GM23248 (cell line): Measurements from ENCODE around the gene POLE2. TPM values are rescaled to one million over a fixed set of nuclear protein-coding genes. Genes with fewer than 3 reads are reported as not detected.
A peak's percentile ranks its signal among the peaks of the same experiment; 100 is the strongest.

Experiments
- DNase-seq: peaks from one replicate; pipeline ENCODE4 v3.0.0-alpha.2; 2015
- H2AFZ ChIP-seq: fragments of 200-600 bp; sonication (generic); 2 replicates; pipeline ENCODE4 v1.6.1; 2016; ENCODE audit warnings: antibody characterized with exemption
- H3F3A ChIP-seq: fragments of 200-600 bp; sonication (generic); 2 replicates; pipeline ENCODE4 v1.6.1; 2016; ENCODE audit warnings: mild to moderate bottlenecking, antibody characterized with exemption, mixed run types; ENCODE audit not compliant: insufficient read depth
- H3K27ac ChIP-seq: fragments of 200-600 bp; sonication (generic); 2 replicates; pipeline ENCODE4 v1.5.1; 2016; ENCODE audit warnings: mild to moderate bottlenecking
- H3K27me3 ChIP-seq: fragments of 200-600 bp; sonication (generic); replicated peaks from 2 replicates; pipeline ENCODE4 v1.6.1; 2016; ENCODE audit warnings: mild to moderate bottlenecking; ENCODE audit not compliant: insufficient read depth
- H3K36me3 ChIP-seq: fragments of 200-600 bp; sonication (generic); 2 replicates; pipeline ENCODE4 v1.6.1; 2016; ENCODE audit warnings: low read depth, mild to moderate bottlenecking
- H3K4me1 ChIP-seq: fragments of 200-600 bp; sonication (generic); 2 replicates; pipeline ENCODE4 v1.6.1; 2016; ENCODE audit warnings: mild to moderate bottlenecking; ENCODE audit not compliant: insufficient read depth
- H3K4me2 ChIP-seq: fragments of 200-600 bp; sonication (generic); one replicate; pipeline ENCODE4 v1.6.1; 2016; ENCODE audit warnings: mild to moderate bottlenecking; ENCODE audit not compliant: unreplicated experiment
- H3K4me3 ChIP-seq: fragments of 200-600 bp; sonication (generic); 2 replicates; pipeline ENCODE4 v1.5.1; 2016; ENCODE audit warnings: mild to moderate bottlenecking
- H3K79me2 ChIP-seq: fragments of 200-600 bp; sonication (generic); 2 replicates; pipeline ENCODE4 v1.6.1; 2016; ENCODE audit warnings: mild to moderate bottlenecking; ENCODE audit not compliant: insufficient read depth
- H3K9ac ChIP-seq: fragments of 200-600 bp; sonication (generic); 2 replicates; pipeline ENCODE4 v1.6.1; 2016; ENCODE audit warnings: mild to moderate bottlenecking
- H3K9me2 ChIP-seq: fragments of 200-600 bp; sonication (generic); 2 replicates; pipeline ENCODE4 v1.6.1; 2016; ENCODE audit warnings: mixed run types, mild to moderate bottlenecking, moderate library complexity; ENCODE audit not compliant: insufficient read depth
- H3K9me3 ChIP-seq: fragments of 200-600 bp; sonication (generic); one replicate; pipeline ENCODE4 v1.6.1; 2017; ENCODE audit warnings: low read depth
- H4K20me1 ChIP-seq: fragments of 200-600 bp; sonication (generic); 2 replicates; pipeline ENCODE4 v1.6.0; 2016; ENCODE audit not compliant: insufficient read depth
- EZH2 ChIP-seq: fragments of 200-600 bp; sonication (generic); IDR thresholded peaks from 2 replicates; pipeline ENCODE4 v1.6.1; 2018; ENCODE audit warnings: antibody characterized with exemption, mild to moderate bottlenecking; ENCODE audit not compliant: insufficient read depth, poor library complexity, severe bottlenecking
- EZH2phosphoT487 ChIP-seq: fragments of 200-600 bp; sonication (generic); IDR thresholded peaks from 2 replicates; pipeline ENCODE4 v1.6.1; 2018; ENCODE audit warnings: antibody characterized with exemption, moderate library complexity, mild to moderate bottlenecking, low read depth; ENCODE audit not compliant: insufficient read depth
- WGBS, 2 experiments: methylation state at CpG; one replicate each; pipeline ENCODE4 v1.1.6; 2015 to 2017; ENCODE audit warnings: low lambda C conversion rate in 2 of 2, low coverage in 1 of 2; ENCODE audit errors: missing lambda C conversion rate in 2 of 2; 5-methylcytosine and 5-hydroxymethylcytosine counted together
- in situ Hi-C: fragments of 300-500 bp; cut with MboI; formaldehyde crosslinking; loops from 2 replicates; pipeline ENCODE4 v1.15.0; 2020
- polyA plus RNA-seq: library from polyadenylated mRNA; unstranded; fragments of >200 nt; fragmentation: Nextera tagmentation; extraction: Ambion mirVana; gene quantifications from 2 replicates; pipeline ENCODE4 v1.2.1, GENCODE V29; 2016
- total RNA-seq: library from RNA; depleted of rRNA; stranded (reverse); fragments of >200 nt; shearing (Covaris generic); gene quantifications from 2 replicates; pipeline ENCODE4 v1.2.3, GENCODE V29; 2014

POLE2 gene
- total and polyA plus RNA-seq, 2 experiments from 2014 or later: 5.2 to 5.5 TPM

- Histone ChIP-seq H3K4me1 (peaks cover 14% of the 10 kb centered on the region; the same call in 1 of the 2 replicates), H3K4me3 (peak overlapping the region; percentile 81), H3K27ac (peak overlapping the region; percentile 85), H2AFZ (peak overlapping the region; percentile 92), H3F3A (peaks cover 18% of the 10 kb centered on the region), H3K9ac (peak overlapping the region; percentile 87), H3K36me3 (no peaks in the 10 kb centered on the region), H3K27me3 (no peaks in the 10 kb centered on the region), H3K9me3 (no peaks in the 10 kb centered on the region), H3K9me2 (no peaks in the 10 kb centered on the region), H4K20me1 (no peaks in the 10 kb centered on the region), H3K4me2 (peak overlapping the region; percentile 87), H3K79me2 (peaks cover 14% of the 10 kb centered on the region)
- in situ Hi-C loops: no loop called here
- no peak for TF ChIP-seq EZH2phosphoT487
- no peak for TF ChIP-seq EZH2
- 31 to 35% methylated on average over 6 of the region's 6 CpGs for WGBS, 2 experiments
- DNase-seq: peak; percentile 32
These were observed 4.3 kb upstream of the POLE2 start for GRCh38 chr14:49692193-49692757.

- Histone ChIP-seq H3F3A (peaks cover 18% of the 10 kb centered on the region), H3K9me2 (no peaks in the 10 kb centered on the region), H3K9me3 (no peaks in the 10 kb centered on the region), H3K9ac (no peak overlapping the region), H4K20me1 (no peaks in the 10 kb centered on the region), H3K27me3 (no peaks in the 10 kb centered on the region), H2AFZ (peak overlapping the region; percentile 92; the same call in 1 of the 2 replicates), H3K4me3 (no peak overlapping the region), H3K79me2 (peaks cover 14% of the 10 kb centered on the region), H3K4me2 (no peak overlapping the region), H3K27ac (no peak overlapping the region), H3K36me3 (no peaks in the 10 kb centered on the region), H3K4me1 (peaks cover 14% of the 10 kb centered on the region; the same call in 1 of the 2 replicates)
- WGBS, 2 experiments: 66 to 68% methylated on average over 4 of the region's 4 CpGs
- no peak for DNase-seq
- in situ Hi-C loops: no loop called here
- TF ChIP-seq EZH2phosphoT487 (no peak), EZH2 (no peak)
These were observed 3.0 kb upstream of the POLE2 start for GRCh38 chr14:49691031-49691430.

DNA sequence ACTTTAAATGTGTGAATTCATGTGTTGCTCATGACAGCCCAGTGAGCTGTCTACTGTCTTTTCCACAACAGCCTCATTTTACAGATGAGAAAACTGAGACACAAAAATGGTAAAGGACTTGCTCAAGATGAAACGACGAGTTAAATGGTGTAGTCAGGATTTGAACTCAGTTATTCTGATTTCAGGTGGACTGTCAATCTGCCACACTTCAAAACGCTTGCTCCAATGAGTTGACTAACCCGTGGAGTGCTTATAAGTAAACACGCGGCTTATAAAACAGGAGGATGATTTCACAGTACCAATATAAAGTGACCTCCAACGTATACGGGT lies 652 bp upstream of the POLE2 start:
- in situ Hi-C loops: no loop called here
- Histone ChIP-seq H4K20me1 (no peaks in the 10 kb centered on the region), H3K4me2 (peak overlapping the region; percentile 33), H3K36me3 (no peaks in the 10 kb centered on the region), H2AFZ (peak overlapping the region; percentile 96), H3K79me2 (0 out of 2 replicates have a peak, but pooled peaks cover 5% of the 10 kb centered on the region), H3K9me3 (no peaks in the 10 kb centered on the region), H3K4me1 (0 out of 2 replicates have a peak, but pooled peaks cover 6% of the 10 kb centered on the region), H3K9me2 (no peaks in the 10 kb centered on the region), H3K4me3 (peak overlapping the region; percentile 89; the same call in 1 of the 2 replicates), H3F3A (peaks cover 18% of the 10 kb centered on the region), H3K9ac (0 out of 2 replicates have a peak overlapping the region, but pooled peaks have one; percentile 81), H3K27me3 (no peaks in the 10 kb centered on the region), H3K27ac (no peak overlapping the region)
- WGBS, 2 experiments: 98 to 99% methylated on average over 8 of the region's 8 CpGs
- TF ChIP-seq EZH2 (no peak), EZH2phosphoT487 (no peak)
- DNase-seq: no peak

GRCh38 chr14:49686425-49686824 lies 1.6 kb downstream of the POLE2 start:
- 0 out of 2 replicates have a peak, but pooled peaks cover 5% of the 10 kb centered on the region for H3K79me2 ChIP-seq
- no peak overlapping the region for H3K4me3 ChIP-seq
- no peak overlapping the region for H3K27ac ChIP-seq
- H3K9me2 ChIP-seq: no peaks in the 10 kb centered on the region
- no peak overlapping the region for H2AFZ ChIP-seq
- in situ Hi-C loops: no loop called here
- DNase-seq: no peak
- no peaks in the 10 kb centered on the region for H3K4me1 ChIP-seq
- no peak overlapping the region for H3K4me2 ChIP-seq
- H3K9ac ChIP-seq: no peak overlapping the region
- H3K9me3 ChIP-seq: no peaks in the 10 kb centered on the region
- TF ChIP-seq EZH2phosphoT487 (no peak), EZH2 (no peak)
- WGBS, 2 experiments: 98% methylated on average over 4 of the region's 4 CpGs
- H3K27me3 ChIP-seq: no peaks in the 10 kb centered on the region
- no peaks in the 10 kb centered on the region for H3K36me3 ChIP-seq
- no peaks in the 10 kb centered on the region for H4K20me1 ChIP-seq
- peaks cover 3% of the 10 kb centered on the region; the same call in 1 of the 2 replicates for H3F3A ChIP-seq
